ENCODE measurements around the gene FAM110D. TPM values are rescaled to one million over a fixed set of nuclear protein-coding genes. Genes with fewer than 3 reads are reported as not detected.

Gene FAM110D
- total RNA-seq, 4 donors from 2014 or later: 2.4 to 3.6 (median 2.7) TPM

- Histone ChIP-seq H3K9me3 (no peaks in the 10 kb centered on the region), H3K4me3 (no peak overlapping the region), H3K27me3 (peaks cover 4% of the 10 kb centered on the region), H3K27ac (no peak overlapping the region), H3K4me1 (peaks cover 36% of the 10 kb centered on the region), H3K36me3 (peaks cover 3% of the 10 kb centered on the region)
- no peak for DNase-seq (ENCODE audit: low spot score in 2 of 2)
- TF ChIP-seq EP300 (IDR thresholded peaks at IDR 0.05): no peak
- no peak for TF ChIP-seq CTCF (IDR thresholded peaks at IDR 0.05)
- no peak for TF ChIP-seq POLR2AphosphoS5 (IDR thresholded peaks at IDR 0.05)
- TF ChIP-seq POLR2A (IDR thresholded peaks at IDR 0.05): no peak
- 77% methylated on average over 4 of the region's 4 CpGs for WGBS
Observed at GRCh38 chr1:26166719-26167281, 7.9 kb downstream of the FAM110D start.

- Histone ChIP-seq H3K4me1 (peaks cover 29% of the 10 kb centered on the region), H3K27me3 (no peaks in the 10 kb centered on the region), H3K9me3 (no peaks in the 10 kb centered on the region), H3K4me3 (peak within 1 kb of the TSS; percentile 90), H3K36me3 (peaks cover 3% of the 10 kb centered on the region), H3K27ac (peak within 1 kb of the TSS; percentile 4)
- TF ChIP-seq POLR2AphosphoS5 (IDR thresholded peaks at IDR 0.05): no peak
- TF ChIP-seq POLR2A (IDR thresholded peaks at IDR 0.05): no peak
- TF ChIP-seq CTCF (IDR thresholded peaks at IDR 0.05): no peak
- no peak for TF ChIP-seq EP300 (IDR thresholded peaks at IDR 0.05)
- DNase-seq (ENCODE audit: low spot score in 2 of 2): no peak
- WGBS: 73% methylated on average over 4 of the region's 5 CpGs
Observed at GRCh38 chr1:26168410-26169197, 9.7 kb downstream of the FAM110D start, which contains the start of gene C1orf232. Gene C1orf232, minus strand, starts transcription at chr1:26168963. Its CDS starts 464 bp downstream, at chr1:26168499.

- peaks cover 24% of the 10 kb centered on the region for H3K4me1 ChIP-seq
- no peaks in the 10 kb centered on the region for H3K27me3 ChIP-seq
- no peak overlapping the region for H3K27ac ChIP-seq
- H3K9me3 ChIP-seq: no peaks in the 10 kb centered on the region
- TF ChIP-seq POLR2AphosphoS5 (IDR thresholded peaks at IDR 0.05): no peak
- no peak for TF ChIP-seq EP300 (IDR thresholded peaks at IDR 0.05)
- TF ChIP-seq POLR2A (IDR thresholded peaks at IDR 0.05): no peak
- TF ChIP-seq CTCF (IDR thresholded peaks at IDR 0.05): no peak
- peak overlapping the region; percentile 90 for H3K4me3 ChIP-seq
- no peak for DNase-seq (ENCODE audit: low spot score in 2 of 2)
- peaks cover 3% of the 10 kb centered on the region for H3K36me3 ChIP-seq
- 49% methylated on average over 4 of the region's 4 CpGs for WGBS
Observed at GRCh38 chr1:26169198-26169554, 10.3 kb downstream of the FAM110D start.

GRCh38 chr1:26169669-26170471, 11.0 kb downstream of the FAM110D start, which contains the start of gene ZNF593:
Gene ZNF593, plus strand, starts transcription at chr1:26169908. Its CDS starts 76 bp downstream, at chr1:26169984.
- Histone ChIP-seq H3K36me3 (peaks cover 3% of the 10 kb centered on the region), H3K9me3 (no peaks in the 10 kb centered on the region), H3K4me3 (peak within 1 kb of the TSS; percentile 90), H3K27ac (peak within 1 kb of the TSS; percentile 4), H3K27me3 (no peaks in the 10 kb centered on the region), H3K4me1 (peaks cover 18% of the 10 kb centered on the region)
- DNase-seq (ENCODE audit: low spot score in 2 of 2): peak; percentile 93 to 95
- TF ChIP-seq POLR2A (IDR thresholded peaks at IDR 0.05) (no peak), POLR2AphosphoS5 (IDR thresholded peaks at IDR 0.05) (peak in 2 of 3 donors; percentile 60 to 67), CTCF (IDR thresholded peaks at IDR 0.05) (peak; percentile 86 to 92)
- 1% methylated on average over 62 of the region's 76 CpGs for WGBS

Measured in suprapubic skin (tissue), 4 donors.